ENCODE measurements around the gene KRT84. TPM values are rescaled to one million over a fixed set of nuclear protein-coding genes. Genes with fewer than 3 reads are reported as not detected.

The KRT84 gene
- total and polyA plus RNA-seq, 7 donors = not detected

- Histone ChIP-seq H3K4me1 (peaks cover 0 to 15% (median 0%) of the 10 kb centered on the region in 4 donors), H3K27ac (no peak overlapping the region), H3K9me3 (no peaks in the 10 kb centered on the region), H3K4me3 (no peak overlapping the region), H3K36me3 (no peaks in the 10 kb centered on the region), H3K27me3 (no peaks in the 10 kb centered on the region)
- TF ChIP-seq POLR2AphosphoS5 (IDR thresholded peaks at IDR 0.05) = no peak
- TF ChIP-seq EP300 (IDR thresholded peaks at IDR 0.05) = no peak
- TF ChIP-seq POLR2A (IDR thresholded peaks at IDR 0.05) = no peak
- no peak for TF ChIP-seq CTCF (IDR thresholded peaks at IDR 0.05)
- DNase-seq = no peak
- intact Hi-C loops (cut with DNase I) = loop anchor here (5.0 to 10.0 kb wide), 2 partner anchors 212 to 615 kb away; no protein-coding TSS in a partner anchor
- 80% methylated on average over 6 of the region's 6 CpGs for WGBS, 2 donors
Measured at GRCh38 chr12:52369809-52370208, 15.6 kb downstream of the KRT84 start.

GRCh38 chr12:52369211-52369610, 16.2 kb downstream of the KRT84 start:
- Histone ChIP-seq H3K36me3 (no peaks in the 10 kb centered on the region), H3K4me3 (no peak overlapping the region), H3K4me1 (peaks cover 0 to 15% (median 0%) of the 10 kb centered on the region in 4 donors), H3K9me3 (no peaks in the 10 kb centered on the region), H3K27ac (no peak overlapping the region), H3K27me3 (no peaks in the 10 kb centered on the region)
- DNase-seq = no peak
- 71 to 72% methylated on average over 3 of the region's 3 CpGs for WGBS, 2 donors
- intact Hi-C loops (cut with DNase I) = no loop called here
- no peak for TF ChIP-seq POLR2AphosphoS5 (IDR thresholded peaks at IDR 0.05)
- TF ChIP-seq POLR2A (IDR thresholded peaks at IDR 0.05) = no peak
- TF ChIP-seq EP300 (IDR thresholded peaks at IDR 0.05) = no peak
- no peak for TF ChIP-seq CTCF (IDR thresholded peaks at IDR 0.05)

GRCh38 chr12:52368508-52368907, 16.9 kb downstream of the KRT84 start:
- no peaks in the 10 kb centered on the region for H3K36me3 ChIP-seq
- intact Hi-C loops (cut with DNase I) = no loop called here
- no peak for DNase-seq
- no peaks in the 10 kb centered on the region for H3K9me3 ChIP-seq
- H3K4me3 ChIP-seq = no peak overlapping the region
- WGBS, 2 donors = 53 to 70% methylated on average over 3 of the region's 3 CpGs
- no peak overlapping the region for H3K27ac ChIP-seq
- H3K4me1 ChIP-seq = peaks cover 0 to 15% (median 0%) of the 10 kb centered on the region in 4 donors
- H3K27me3 ChIP-seq = no peaks in the 10 kb centered on the region
- no peak for TF ChIP-seq POLR2A (IDR thresholded peaks at IDR 0.05)
- TF ChIP-seq CTCF (IDR thresholded peaks at IDR 0.05) = no peak
- no peak for TF ChIP-seq EP300 (IDR thresholded peaks at IDR 0.05)
- TF ChIP-seq POLR2AphosphoS5 (IDR thresholded peaks at IDR 0.05) = no peak

GRCh38 chr12:52367876-52368275, 17.6 kb downstream of the KRT84 start:
- Histone ChIP-seq H3K4me3 (no peak overlapping the region), H3K27me3 (no peaks in the 10 kb centered on the region), H3K4me1 (peaks cover 0 to 15% (median 0%) of the 10 kb centered on the region in 4 donors), H3K36me3 (no peaks in the 10 kb centered on the region), H3K9me3 (no peaks in the 10 kb centered on the region), H3K27ac (no peak overlapping the region)
- intact Hi-C loops (cut with DNase I) = no loop called here
- TF ChIP-seq CTCF (IDR thresholded peaks at IDR 0.05) (no peak), POLR2A (IDR thresholded peaks at IDR 0.05) (no peak), EP300 (IDR thresholded peaks at IDR 0.05) (no peak), POLR2AphosphoS5 (IDR thresholded peaks at IDR 0.05) (no peak)
- 76 to 84% methylated on average over 6 of the region's 6 CpGs for WGBS, 2 donors
- no peak for DNase-seq

Measured in sigmoid colon (tissue), 7 donors.